H1 (cell line): ENCODE data around the gene GIPC2. TPM values are rescaled to one million over a fixed set of nuclear protein-coding genes. Genes with fewer than 3 reads are reported as not detected.

Experiments used
- CTCF ChIA-PET: fragments of 300-600 bp; sonication (Branson Sonifier 250); formaldehyde crosslinking; loops from one replicate; lab custom pipeline; 2021; ENCODE audit not compliant: partially characterized antibody; lab: Charles Lee
- POLR2A ChIA-PET: fragments of 300-600 bp; sonication (Branson Sonifier 250); formaldehyde crosslinking; loops from one replicate; lab custom pipeline; 2021; ENCODE audit warnings: inconsistent platforms; ENCODE audit not compliant: partially characterized antibody; lab: Charles Lee
- DNase-seq, 2 experiments: peaks; one replicate each; pipeline versions ENCODE4 v3.0.0 to v3.0.0-alpha.2; 2010 to 2022; ENCODE audit warnings: low spot score in 2 of 2, low read depth in 1 of 2, mixed read lengths in 1 of 2
- FAIRE-seq: peaks from 2 replicates; lab custom pipeline; 2011; peaks lifted over from hg19 to GRCh38; lab: Jason Lieb, UNC
- H2AFZ ChIP-seq: 2 replicates; pipeline ENCODE4 v1.8.1; 2012; ENCODE audit warnings: low read length, inconsistent platforms
- H2AK5ac ChIP-seq: 2 replicates; pipeline ENCODE4 v1.6.1; 2013; ENCODE audit warnings: low read depth, low read length
- H2BK120ac ChIP-seq: replicated peaks from 2 replicates; pipeline ENCODE3; 2013; ENCODE audit warnings: low read depth, low read length, inconsistent platforms
- H2BK12ac ChIP-seq: 2 replicates; pipeline ENCODE4 v1.6.1; 2013; ENCODE audit warnings: low read depth, low read length
- H2BK15ac ChIP-seq: 2 replicates; pipeline ENCODE4 v1.6.1; 2013; ENCODE audit warnings: low read length
- H2BK20ac ChIP-seq: 2 replicates; pipeline ENCODE4 v1.6.1; 2013; ENCODE audit warnings: low read length
- H2BK5ac ChIP-seq: 2 replicates; pipeline ENCODE4 v1.6.1; 2013; ENCODE audit warnings: low read depth, low read length
- H3K14ac ChIP-seq: 2 replicates; pipeline ENCODE4 v1.6.1; 2013; ENCODE audit warnings: inconsistent platforms; ENCODE audit not compliant: insufficient read length
- H3K18ac ChIP-seq: 2 replicates; pipeline ENCODE4 v1.6.1; 2013; ENCODE audit warnings: low read length; ENCODE audit errors: extremely low read depth
- H3K23ac ChIP-seq: 2 replicates; pipeline ENCODE4 v1.6.1; 2013; ENCODE audit warnings: inconsistent platforms; ENCODE audit not compliant: insufficient read length
- H3K23me2 ChIP-seq: 2 replicates; pipeline ENCODE4 v1.6.1; 2013; ENCODE audit warnings: low read depth, low read length
- H3K27ac ChIP-seq: 2 replicates; pipeline ENCODE4 v1.6.1; 2011; ENCODE audit warnings: low read depth, low read length, inconsistent platforms
- H3K27me3 ChIP-seq, 4 experiments: replicated peaks in 1 of 4; 1 replicate in 1 of 4; 2 replicates in 3 of 4; pipeline versions ENCODE4 v1.6.1 to v1.8.1; 2011 to 2013; ENCODE audit warnings: low read length in 3 of 4, mild to moderate bottlenecking in 3 of 4, inconsistent platforms in 2 of 4, mixed read lengths in 2 of 4, moderate library complexity in 1 of 4; ENCODE audit not compliant: control insufficient read depth in 3 of 4, insufficient read depth in 3 of 4; ENCODE audit errors: extremely low read depth in 1 of 4
- H3K36me3 ChIP-seq, 4 experiments: 2 replicates each; pipeline versions ENCODE4 v1.6.1 to v1.8.1; 2011 to 2013; ENCODE audit warnings: mild to moderate bottlenecking in 4 of 4, low read length in 3 of 4, moderate library complexity in 2 of 4, control low read depth in 1 of 4, inconsistent platforms in 1 of 4; ENCODE audit not compliant: insufficient read depth in 4 of 4, control insufficient read depth in 2 of 4
- H3K4ac ChIP-seq: replicated peaks from 2 replicates; pipeline ENCODE3; 2013; ENCODE audit warnings: low read length, low read depth, mixed read lengths, inconsistent platforms; ENCODE audit not compliant: insufficient read length
- H3K4me1 ChIP-seq, 4 experiments: replicated peaks in 1 of 4; 1 replicate in 1 of 4; 2 replicates in 3 of 4; pipeline versions ENCODE4 v1.6.1 to v1.8.1; 2011 to 2013; ENCODE audit warnings: low read length in 3 of 4, inconsistent platforms in 2 of 4, mixed read lengths in 1 of 4; ENCODE audit not compliant: insufficient read depth in 4 of 4, control insufficient read depth in 3 of 4
- H3K4me2 ChIP-seq, 2 experiments: 2 replicates each; pipeline versions ENCODE4 v1.6.1 to v1.8.1; 2011 to 2013; ENCODE audit warnings: low read depth in 2 of 2, low read length in 2 of 2, control low read depth in 1 of 2, inconsistent platforms in 1 of 2, mild to moderate bottlenecking in 1 of 2; ENCODE audit not compliant: insufficient read depth in 1 of 2
- H3K4me3 ChIP-seq, 4 experiments: fragments of 200-600, 300-600 bp in 1 of 4; sonication (generic), shearing (Covaris generic), sonication (Bioruptor Twin) in 1 of 4; 2 replicates each; pipeline versions ENCODE4 v1.5.1 to v1.8.1; 2011 to 2016; ENCODE audit warnings: low read length in 4 of 4, low read depth in 3 of 4, control low read depth in 2 of 4, inconsistent platforms in 2 of 4, mild to moderate bottlenecking in 2 of 4, mixed read lengths in 1 of 4, moderate library complexity in 1 of 4; ENCODE audit not compliant: insufficient read depth in 2 of 4; ENCODE audit errors: extremely low read depth in 1 of 4
- H3K56ac ChIP-seq: replicated peaks from 2 replicates; pipeline ENCODE3; 2013; ENCODE audit warnings: low read depth, mild to moderate bottlenecking, mixed read lengths, low read length, inconsistent platforms; ENCODE audit not compliant: insufficient read length
- H3K79me1 ChIP-seq: 2 replicates; pipeline ENCODE4 v1.6.1; 2013; ENCODE audit warnings: low read depth, low read length, control low read depth
- H3K79me2 ChIP-seq, 2 experiments: 2 replicates each; pipeline versions ENCODE4 v1.6.1 to v1.8.1; 2012 to 2013; ENCODE audit warnings: low read length in 2 of 2, mild to moderate bottlenecking in 2 of 2, inconsistent platforms in 1 of 2; ENCODE audit not compliant: insufficient read depth in 2 of 2, control insufficient read depth in 1 of 2
- H3K9ac ChIP-seq, 4 experiments: replicated peaks in 1 of 4; 1 replicate in 1 of 4; 2 replicates in 3 of 4; pipeline versions ENCODE4 v1.6.1 to v1.8.1; 2011 to 2013; ENCODE audit warnings: low read depth in 3 of 4, low read length in 3 of 4, control low read depth in 2 of 4, mild to moderate bottlenecking in 2 of 4, moderate library complexity in 2 of 4, inconsistent platforms in 1 of 4; ENCODE audit errors: extremely low read depth in 1 of 4
- H3K9me3 ChIP-seq, 2 experiments: 2 replicates each; pipeline versions ENCODE4 v1.6.1 to v1.8.1; 2012 to 2013; ENCODE audit warnings: mild to moderate bottlenecking in 2 of 2, moderate library complexity in 2 of 2, control low read depth in 1 of 2, inconsistent platforms in 1 of 2, low read depth in 1 of 2, low read length in 1 of 2, mixed read lengths in 1 of 2; ENCODE audit not compliant: insufficient read depth in 2 of 2
- H4K20me1 ChIP-seq, 2 experiments: replicated peaks in 1 of 2; 2 replicates each; pipeline versions ENCODE3 to v1.8.1; 2011 to 2013; ENCODE audit warnings: inconsistent platforms in 2 of 2, low read length in 2 of 2, mild to moderate bottlenecking in 1 of 2; ENCODE audit not compliant: insufficient read depth in 2 of 2, control insufficient read depth in 1 of 2
- H4K5ac ChIP-seq: 2 replicates; pipeline ENCODE4 v1.6.1; 2013; ENCODE audit warnings: low read length, low read depth, mixed read lengths, inconsistent platforms; ENCODE audit not compliant: insufficient read length
- H4K8ac ChIP-seq: 2 replicates; pipeline ENCODE4 v1.8.0; 2013; ENCODE audit warnings: mild to moderate bottlenecking, moderate library complexity, low read length, inconsistent platforms; ENCODE audit not compliant: insufficient read depth; ENCODE audit errors: extremely low read depth
- H4K91ac ChIP-seq: replicated peaks from 2 replicates; pipeline ENCODE3; 2013; ENCODE audit warnings: low read length, mixed read lengths, inconsistent platforms; ENCODE audit not compliant: insufficient read length
- ATF3 ChIP-seq: IDR thresholded peaks from 2 replicates; pipeline ENCODE4 v1.6.1; 2011; ENCODE audit warnings: low read depth, mild to moderate bottlenecking, low read length; ENCODE audit not compliant: insufficient read depth
- BRCA1 ChIP-seq: IDR thresholded peaks from 2 replicates; pipeline ENCODE4 v1.6.1; 2012; ENCODE audit warnings: low read depth, low read length, improper control_type of control experiment
- CHD2 ChIP-seq: IDR thresholded peaks from 2 replicates; pipeline ENCODE4 v1.6.1; 2012; ENCODE audit warnings: low read length, improper control_type of control experiment
- GTF2F1 ChIP-seq: IDR thresholded peaks from 2 replicates; pipeline ENCODE4 v1.6.1; 2012; ENCODE audit warnings: low read depth, low read length, improper control_type of control experiment, borderline replicate concordance
- JUND ChIP-seq: IDR thresholded peaks from 2 replicates; pipeline ENCODE4 v1.6.1; 2011; ENCODE audit warnings: mild to moderate bottlenecking, improper control_type of control experiment, low read length
- PHF8 ChIP-seq: fragments of 200-600 bp; sonication (generic); conservative IDR thresholded peaks from 2 replicates; pipeline ENCODE4 v1.7.1; 2012; ENCODE audit warnings: low read depth, mild to moderate bottlenecking, inconsistent platforms, low read length, moderate library complexity
- POLR2A ChIP-seq, 2 experiments: IDR thresholded peaks; 1 replicate in 1 of 2; 2 replicates in 1 of 2; pipeline ENCODE4 v1.6.1; 2011; ENCODE audit warnings: low read depth in 2 of 2, low read length in 2 of 2, mild to moderate bottlenecking in 2 of 2; ENCODE audit errors: control extremely low read depth in 1 of 2
- POU5F1 ChIP-seq: IDR thresholded peaks from 2 replicates; pipeline ENCODE4 v1.6.1; 2011; ENCODE audit warnings: low read depth, mild to moderate bottlenecking, low read length, moderate library complexity
- SP1 ChIP-seq: IDR thresholded peaks from 2 replicates; pipeline ENCODE4 v1.6.1; 2011; ENCODE audit warnings: low read depth, low read length
- TCF12 ChIP-seq: IDR thresholded peaks from 2 replicates; pipeline ENCODE4 v1.6.1; 2011; ENCODE audit warnings: low read depth, mild to moderate bottlenecking, low read length
- TEAD4 ChIP-seq: IDR thresholded peaks from 2 replicates; pipeline ENCODE4 v1.6.1; 2012; ENCODE audit warnings: low read depth, low read length, inconsistent platforms, mixed read lengths
- USF2 ChIP-seq: IDR thresholded peaks from 2 replicates; pipeline ENCODE4 v1.6.1; 2011; ENCODE audit warnings: low read length, improper control_type of control experiment
- YY1 ChIP-seq: IDR thresholded peaks from 2 replicates; pipeline ENCODE4 v1.6.1; 2011; ENCODE audit warnings: low read depth, mild to moderate bottlenecking, low read length
- ZNF274 ChIP-seq: IDR thresholded peaks from 2 replicates; pipeline ENCODE4 v1.7.0; 2012; ENCODE audit warnings: low read length, borderline replicate concordance; ENCODE audit errors: extremely low read depth
- WGBS, 2 experiments: shearing (Covaris generic) in 1 of 2; methylation state at CpG; one replicate each; pipeline versions ENCODE4 v1.1.6 to v1.1.7; 2013 to 2015; ENCODE audit warnings: low lambda C conversion rate in 2 of 2, mixed read lengths in 2 of 2, inconsistent platforms in 1 of 2, low coverage in 1 of 2, missing lambda C conversion rate in 1 of 2; ENCODE audit not compliant: insufficient replicate concordance in 2 of 2, insufficient coverage in 1 of 2, insufficient read length in 1 of 2; ENCODE audit errors: extremely low coverage in 1 of 2, missing lambda C conversion rate in 1 of 2; 5-methylcytosine and 5-hydroxymethylcytosine counted together
- polyA plus RNA-seq, 7 experiments: library from polyadenylated mRNA; depleted of rRNA in 3 of 7; stranded (reverse) in 5 of 7; unstranded in 2 of 7; fragments of >200 nt in 5 of 7; fragments of 200-250 nt in 2 of 7; gene quantifications; 1 replicate in 5 of 7; 2 replicates in 1 of 7; 4 replicates in 1 of 7; pipeline versions ENCODE4 v1.2.1 to v1.2.3, GENCODE V29; 2011 to 2013; ENCODE audit warnings: missing spikeins in 2 of 7, mixed read lengths in 2 of 7
- total RNA-seq: library from RNA; stranded (reverse); fragmentation: NEBNext Ultra II Directional; extraction: Animal tissue kit (Norgen Biotek cat#: 25700); gene quantifications from 2 replicates; pipeline ENCODE4 v1.2.1, GENCODE V29; 2021

Gene GIPC2
- total and polyA plus RNA-seq, 2 of the 8 experiments (the other 6 are each of a cell fraction or from before 2014, with no cell fraction given), result 0.29 to 0.69 TPM

- Histone ChIP-seq H3K23me2 (no peaks in the 10 kb centered on the region; the same call in 1 of the 2 replicates), H3K56ac (no peak overlapping the region), H3K4ac (no peak overlapping the region), H3K27ac (no peak overlapping the region), H3K4me2 (no peak overlapping the region), H3K4me3 (no peak overlapping the region), H2BK5ac (no peak overlapping the region), H3K79me1 (no peaks in the 10 kb centered on the region), H3K14ac (no peak overlapping the region), H3K27me3 (no peaks in the 10 kb centered on the region), H3K4me1 (no peaks in the 10 kb centered on the region), H3K23ac (no peak overlapping the region), H3K18ac (no peak overlapping the region), H2AK5ac (no peak overlapping the region), H4K5ac (no peak overlapping the region), H4K20me1 (no peaks in the 10 kb centered on the region), H2BK120ac (no peak overlapping the region), H4K91ac (no peak overlapping the region), H3K79me2 (no peaks in the 10 kb centered on the region), H2AFZ (no peak overlapping the region), H3K36me3 (no peaks in the 10 kb centered on the region), H4K8ac (no peak overlapping the region), H2BK15ac (no peak overlapping the region), H2BK20ac (no peak overlapping the region), H3K9ac (no peak overlapping the region), H2BK12ac (no peak overlapping the region), H3K9me3 (no peaks in the 10 kb centered on the region)
- CTCF ChIA-PET, result interaction anchor here (1.2 to 3.2 kb wide), 2 partner anchors 11 kb away, joined by 4 to 25 read pairs; no protein-coding TSS in a partner anchor
- 86% methylated on average over 2 of the region's 2 CpGs; no CpG with 5 or more reads in 1 of the 2 experiments for WGBS, 2 experiments
- no peak for DNase-seq
- no peak for FAIRE-seq
- POLR2A ChIA-PET, result interaction anchor here (1.2 kb wide), 1 partner anchor 121 kb away, joined by 3 read pairs; no protein-coding TSS in a partner anchor
- TF ChIP-seq CHD2 (no peak), SP1 (no peak), YY1 (no peak), POU5F1 (no peak), JUND (no peak), GTF2F1 (no peak), TEAD4 (no peak), USF2 (no peak), PHF8 (no peak), BRCA1 (no peak), ATF3 (no peak), POLR2A (IDR thresholded peaks at IDR 0.05; ENCODE audit: control extremely low read depth in 1 of 2, low read depth in 2 of 2, low read length in 2 of 2) (no peak), ZNF274 (no peak), TCF12 (no peak)
Observed at GRCh38 chr1:78102916-78103315, 57.1 kb downstream of the GIPC2 start.
